ENCODE measurements around the gene OLFML2A.

OLFML2A gene

GRCh38 chr9:124835026-124835557, 58.2 kb downstream of the OLFML2A start (continued):
- TF ChIP-seq ZBTB44 (tag by site-specific recombination; IDR thresholded peaks at IDR 0.05) (peak; percentile 67; the same call in 1 of the 2 replicates), ZNF544 (tag by site-specific recombination; IDR thresholded peaks at IDR 0.05) (no peak), TCF7L2 (IDR thresholded peaks at IDR 0.05; ENCODE audit: borderline replicate concordance, low read depth, low read length) (no peak), ZNF184 (tag by site-specific recombination; IDR thresholded peaks at IDR 0.05) (0 out of 2 replicates have a peak, but pooled peaks have one; percentile 43), ZFHX2 (tag by site-specific recombination; conservative IDR thresholded peaks at IDR 0.05) (peak; percentile 42), ZNF580 (tag by site-specific recombination; IDR thresholded peaks at IDR 0.05) (no peak), ZNF18 (tag by site-specific recombination; IDR thresholded peaks at IDR 0.05) (no peak), ZNF518A (tag by site-specific recombination; conservative IDR thresholded peaks at IDR 0.05; ENCODE audit: low read depth) (no peak), ZBTB6 (tag by site-specific recombination; IDR thresholded peaks at IDR 0.05) (no peak), ZNF26 (tag by site-specific recombination; IDR thresholded peaks at IDR 0.05) (no peak), PRDM1 (tag by site-specific recombination; IDR thresholded peaks at IDR 0.05) (no peak), KLF7 (tag by site-specific recombination; IDR thresholded peaks at IDR 0.05; ENCODE audit: borderline replicate concordance) (no peak), ZNF529 (tag by site-specific recombination; IDR thresholded peaks at IDR 0.05; ENCODE audit: insufficient replicate concordance) (no peak), ZNF223 (tag by site-specific recombination; IDR thresholded peaks at IDR 0.05) (no peak), KLF8 (tag by site-specific recombination; IDR thresholded peaks at IDR 0.05) (0 out of 2 replicates have a peak, but pooled peaks have one; percentile 1), OVOL3 (tag by site-specific recombination; IDR thresholded peaks at IDR 0.05) (no peak), YY2 (tag by site-specific recombination; IDR thresholded peaks at IDR 0.05) (no peak), KLF10 (tag by site-specific recombination; IDR thresholded peaks at IDR 0.05) (0 out of 2 replicates have a peak, but pooled peaks have one; percentile 40), ZNF791 (tag by site-specific recombination; IDR thresholded peaks at IDR 0.05) (no peak), ZNF140 (tag by site-specific recombination; IDR thresholded peaks at IDR 0.05) (no peak), OSR2 (tag by site-specific recombination; IDR thresholded peaks at IDR 0.05) (peak; percentile 50; the same call in 1 of the 2 replicates), ATF2 (tag by site-specific recombination; IDR thresholded peaks at IDR 0.05; ENCODE audit: low read depth) (no peak), ZFP3 (tag by site-specific recombination; IDR thresholded peaks at IDR 0.05; ENCODE audit: low read depth) (no peak), ZBTB48 (tag by site-specific recombination; IDR thresholded peaks at IDR 0.05) (no peak), ZNF433 (tag by site-specific recombination; IDR thresholded peaks at IDR 0.05; ENCODE audit: low read depth) (no peak), ZIC2 (tag by site-specific recombination; IDR thresholded peaks at IDR 0.05) (peak; percentile 55), GLIS1 (tag by site-specific recombination; IDR thresholded peaks at IDR 0.05) (peak; percentile 8; the same call in 1 of the 2 replicates), ZNF169 (tag by site-specific recombination; IDR thresholded peaks at IDR 0.05) (no peak)

All from HEK293 (cell line).